WTC11 (cell line): ENCODE measurements around the gene UBB. TPM values are rescaled to one million over a fixed set of nuclear protein-coding genes. Genes with fewer than 3 reads are reported as not detected.

Experiments used
- ATAC-seq: fragments of 200-7000 bp; cut with Tn5 transposase; 2 replicates; pipeline ENCODE4 v1.10.0; 2021; ENCODE audit warnings: mild to moderate bottlenecking, moderate library complexity
- CTCF ChIA-PET: fragments of 300-600 bp; sonication (Branson Sonifier 250); formaldehyde crosslinking; loops from one replicate; lab custom pipeline; 2021; ENCODE audit warnings: antibody characterized with exemption; lab: Charles Lee
- POLR2A ChIA-PET: fragments of 350-600 bp; sonication (Branson Sonifier 250); formaldehyde crosslinking; loops from one replicate; lab custom pipeline; 2021; ENCODE audit warnings: antibody characterized with exemption; lab: Charles Lee
- DNase-seq: peaks from one replicate; pipeline ENCODE4 v3.0.0; 2021; ENCODE audit warnings: low spot score
- H3K27ac Mint-ChIP-seq: 2 replicates; pipeline ENCODE4 v1.8.0; 2021; ENCODE audit warnings: mixed read lengths
- H3K27me3 Mint-ChIP-seq: 2 replicates; pipeline ENCODE4 v1.8.0; 2021; ENCODE audit warnings: low read depth, mild to moderate bottlenecking, moderate library complexity, mixed read lengths
- H3K36me3 Mint-ChIP-seq: 2 replicates; pipeline ENCODE4 v1.8.0; 2021; ENCODE audit warnings: mixed read lengths
- H3K4me1 Mint-ChIP-seq: 2 replicates; pipeline ENCODE4 v1.8.0; 2022; ENCODE audit warnings: mixed read lengths
- H3K4me3 Mint-ChIP-seq: 2 replicates; pipeline ENCODE4 v1.8.0; 2021; ENCODE audit warnings: mild to moderate bottlenecking, moderate library complexity, mixed read lengths
- H3K9me3 Mint-ChIP-seq: 2 replicates; pipeline ENCODE4 v1.8.0; 2021; ENCODE audit warnings: mixed read lengths
- AR ChIP-seq: fragments of 250-450 bp; sonication (Bioruptor Pico); IDR thresholded peaks from 2 replicates; pipeline ENCODE4 v1.9.0; 2021; ENCODE audit warnings: mild to moderate bottlenecking
- ATF6 ChIP-seq: sonication (generic); formaldehyde crosslinking; IDR thresholded peaks from 2 replicates; pipeline ENCODE4 v1.8.1; 2023; ENCODE audit warnings: mild to moderate bottlenecking, missing genetic modification reagents
- CBFB ChIP-seq: sonication (generic); formaldehyde crosslinking; IDR thresholded peaks from 2 replicates; pipeline ENCODE4 v1.8.1; 2022; ENCODE audit warnings: mild to moderate bottlenecking, low read depth, missing genetic modification reagents
- E2F1 ChIP-seq: sonication (generic); formaldehyde crosslinking; IDR thresholded peaks from 2 replicates; pipeline ENCODE4 v1.8.0; 2022; ENCODE audit warnings: mild to moderate bottlenecking, missing genetic modification reagents
- GRHL2 ChIP-seq: fragments of 250-450 bp; sonication (Bioruptor Pico); IDR thresholded peaks from 2 replicates; pipeline ENCODE4 v1.8.0; 2022; ENCODE audit warnings: mild to moderate bottlenecking, moderate library complexity; ENCODE audit not compliant: insufficient replicate concordance, severe bottlenecking
- GTF2I ChIP-seq: fragments of 250-450 bp; sonication (Bioruptor Pico); conservative IDR thresholded peaks from 2 replicates; pipeline ENCODE4 v1.4.0; 2021; ENCODE audit warnings: mild to moderate bottlenecking
- IRF2 ChIP-seq: sonication (generic); formaldehyde crosslinking; IDR thresholded peaks from 2 replicates; pipeline ENCODE4 v1.8.0; 2022; ENCODE audit warnings: low read depth, missing genetic modification reagents, borderline replicate concordance
- MLX ChIP-seq: sonication (generic); formaldehyde crosslinking; IDR thresholded peaks from 2 replicates; pipeline ENCODE4 v1.8.1; 2023; ENCODE audit warnings: mild to moderate bottlenecking, missing genetic modification reagents, moderate library complexity
- NFE2L1 ChIP-seq: sonication (generic); formaldehyde crosslinking; IDR thresholded peaks from 2 replicates; pipeline ENCODE4 v1.8.1; 2023; ENCODE audit warnings: missing genetic modification reagents
- RELA ChIP-seq: sonication (generic); formaldehyde crosslinking; IDR thresholded peaks from 2 replicates; pipeline ENCODE4 v1.8.1; 2022; ENCODE audit warnings: missing genetic modification reagents, mild to moderate bottlenecking, borderline replicate concordance
- ZBTB21 ChIP-seq: sonication (generic); formaldehyde crosslinking; IDR thresholded peaks from 2 replicates; pipeline ENCODE4 v1.8.1; 2023; ENCODE audit warnings: mild to moderate bottlenecking, missing genetic modification reagents, borderline replicate concordance
- ZNF121 ChIP-seq: sonication (generic); formaldehyde crosslinking; IDR thresholded peaks from 2 replicates; pipeline ENCODE4 v1.8.0; 2023; ENCODE audit warnings: missing genetic modification reagents
- ZNF138 ChIP-seq: sonication (generic); formaldehyde crosslinking; conservative IDR thresholded peaks from 2 replicates; pipeline ENCODE4 v1.8.1; 2022; ENCODE audit warnings: mild to moderate bottlenecking, moderate library complexity, missing genetic modification reagents
- ZNF219 ChIP-seq: sonication (generic); formaldehyde crosslinking; IDR thresholded peaks from 2 replicates; pipeline ENCODE4 v1.8.0; 2023; ENCODE audit warnings: missing genetic modification reagents, mild to moderate bottlenecking, borderline replicate concordance
- ZNF281 ChIP-seq: sonication (generic); formaldehyde crosslinking; IDR thresholded peaks from 2 replicates; pipeline ENCODE4 v1.8.0; 2023; ENCODE audit warnings: mild to moderate bottlenecking, missing genetic modification reagents
- ZNF425 ChIP-seq: fragments of 250-450 bp; sonication (Bioruptor Pico); conservative IDR thresholded peaks from 2 replicates; pipeline ENCODE4 v1.9.0; 2021; ENCODE audit warnings: mild to moderate bottlenecking
- ZNF532 ChIP-seq: fragments of 250-450 bp; sonication (Bioruptor Pico); IDR thresholded peaks from 2 replicates; pipeline ENCODE4 v1.9.0; 2021; ENCODE audit warnings: mild to moderate bottlenecking, borderline replicate concordance
- ZNF671 ChIP-seq: fragments of 250-450 bp; sonication (Bioruptor Pico); IDR thresholded peaks from 2 replicates; pipeline ENCODE4 v1.8.0; 2021; ENCODE audit warnings: mild to moderate bottlenecking
- ZSCAN18 ChIP-seq: fragments of 250-450 bp; sonication (Bioruptor Pico); IDR thresholded peaks from 2 replicates; pipeline ENCODE4 v2.1.2; 2022; ENCODE audit warnings: mild to moderate bottlenecking, moderate library complexity
- total RNA-seq: library from RNA; stranded (reverse); gene quantifications from 3 replicates; pipeline ENCODE4 v1.2.3, GENCODE V29; 2021

The UBB gene
- total RNA-seq, 1 experiment from 2014 or later, result 1,216 TPM

- ATAC-seq, result no peak
- TF ChIP-seq RELA (no peak), AR (no peak), ZNF121 (no peak), ZNF138 (CRISPR knock-in tag) (no peak), GTF2I (CRISPR knock-in tag) (no peak), ZNF671 (CRISPR knock-in tag) (no peak), MLX (CRISPR knock-in tag) (no peak), CBFB (CRISPR knock-in tag) (no peak), ZBTB21 (CRISPR knock-in tag) (no peak), ATF6 (CRISPR knock-in tag) (no peak), ZNF281 (CRISPR knock-in tag) (no peak), ZNF219 (CRISPR knock-in tag) (no peak), IRF2 (CRISPR knock-in tag) (no peak), GRHL2 (no peak), ZNF425 (CRISPR knock-in tag) (no peak), ZNF532 (CRISPR knock-in tag) (no peak), NFE2L1 (CRISPR knock-in tag) (no peak), E2F1 (CRISPR knock-in tag) (no peak), ZSCAN18 (CRISPR knock-in tag) (no peak)
Measured at GRCh38 chr17:16351831-16352230, 29.1 kb upstream of the UBB start.

More at GRCh38 chr17:16351831-16352230, 29.1 kb upstream of the UBB start:
- Mint-ChIP-seq H3K4me3 (peak overlapping the region; percentile 93), H3K27me3 (peaks cover 24% of the 10 kb centered on the region), H3K27ac (peak overlapping the region; percentile 36; the same call in 1 of the 2 replicates), H3K9me3 (no peaks in the 10 kb centered on the region), H3K36me3 (peaks cover 25% of the 10 kb centered on the region), H3K4me1 (peaks cover 28% of the 10 kb centered on the region)
- ChIA-PET CTCF (interaction anchor here (2.0 to 6.3 kb wide), 5 partner anchors 10 to 87 kb away, joined by 9 to 64 read pairs (median 13); partner anchors contain the start of gene TRPV2), POLR2A (interaction anchor here (0.6 to 2.5 kb wide), 5 partner anchors 12 to 90 kb away, joined by 3 to 14 read pairs (median 4); no protein-coding TSS in a partner anchor)
- DNase-seq, result no peak
